ENCODE data around the gene ALK. TPM values are rescaled to one million over a fixed set of nuclear protein-coding genes. Genes with fewer than 3 reads are reported as not detected.

The ALK gene
- total RNA-seq, 3 donors from 2014 or later, result 0.07 to 2.4 (median 0.09) TPM

- Histone ChIP-seq H3K9me3 (no peaks in the 10 kb centered on the region), H3K36me3 (ENCODE audit: low read depth) (no peaks in the 10 kb centered on the region), H3K4me1 (ENCODE audit: low read depth) (no peaks in the 10 kb centered on the region), H3K4me3 (no peak overlapping the region)
- TF ChIP-seq CTCF (IDR thresholded peaks at IDR 0.05), result no peak
- DNase-seq (no peak), ATAC-seq (no peak)
- intact Hi-C loops (cut with DNase I, micrococcal nuclease), result no loop called here
Measured at GRCh38 chr2:29706171-29706720, 215.1 kb downstream of the ALK start.

- DNase-seq (no peak), ATAC-seq (no peak)
- Histone ChIP-seq H3K9me3 (no peaks in the 10 kb centered on the region), H3K4me3 (no peak overlapping the region), H3K4me1 (ENCODE audit: low read depth) (no peaks in the 10 kb centered on the region), H3K36me3 (ENCODE audit: low read depth) (no peaks in the 10 kb centered on the region)
- intact Hi-C loops (cut with DNase I, micrococcal nuclease), result no loop called here
- TF ChIP-seq CTCF (IDR thresholded peaks at IDR 0.05), result no peak
Measured at GRCh38 chr2:29705616-29706015, 215.8 kb downstream of the ALK start.

- ATAC-seq (no peak), DNase-seq (no peak)
- Histone ChIP-seq H3K36me3 (ENCODE audit: low read depth) (no peaks in the 10 kb centered on the region), H3K4me3 (no peak overlapping the region), H3K9me3 (no peaks in the 10 kb centered on the region), H3K4me1 (ENCODE audit: low read depth) (no peaks in the 10 kb centered on the region)
- no peak for TF ChIP-seq CTCF (IDR thresholded peaks at IDR 0.05)
- intact Hi-C loops (cut with DNase I, micrococcal nuclease), result no loop called here
Measured at GRCh38 chr2:29703336-29703735, 218.1 kb downstream of the ALK start.

GRCh38 chr2:29702276-29702675 is 219.1 kb downstream of the ALK start:
- no peak overlapping the region for H3K4me3 ChIP-seq
- no peaks in the 10 kb centered on the region for H3K4me1 ChIP-seq (ENCODE audit: low read depth)
- intact Hi-C loops (cut with DNase I, micrococcal nuclease), result no loop called here
- H3K9me3 ChIP-seq, result no peaks in the 10 kb centered on the region
- DNase-seq (no peak), ATAC-seq (no peak)
- TF ChIP-seq CTCF (IDR thresholded peaks at IDR 0.05), result no peak
- H3K36me3 ChIP-seq (ENCODE audit: low read depth), result no peaks in the 10 kb centered on the region

- intact Hi-C loops (cut with DNase I, micrococcal nuclease), result no loop called here
- no peak for TF ChIP-seq CTCF (IDR thresholded peaks at IDR 0.05)
- ATAC-seq (no peak), DNase-seq (no peak)
- Histone ChIP-seq H3K4me3 (no peak overlapping the region), H3K4me1 (ENCODE audit: low read depth) (no peaks in the 10 kb centered on the region), H3K9me3 (no peaks in the 10 kb centered on the region), H3K36me3 (ENCODE audit: low read depth) (no peaks in the 10 kb centered on the region)
Measured at GRCh38 chr2:29700560-29700959, 220.8 kb downstream of the ALK start.

GRCh38 chr2:29699045-29699444 is 222.3 kb downstream of the ALK start:
- Histone ChIP-seq H3K4me1 (ENCODE audit: low read depth) (no peaks in the 10 kb centered on the region), H3K9me3 (no peaks in the 10 kb centered on the region), H3K4me3 (no peak overlapping the region), H3K36me3 (ENCODE audit: low read depth) (no peaks in the 10 kb centered on the region)
- DNase-seq, result no peak
- intact Hi-C loops (cut with DNase I, micrococcal nuclease), result no loop called here
- no peak for TF ChIP-seq CTCF (IDR thresholded peaks at IDR 0.05)
- ATAC-seq, result no peak

Measured in mucosa of descending colon (tissue), 3 donors.